Glomerular visceral epithelial cell (primary cell): Measurements from ENCODE around the gene RMDN3.

ENCODE experiments used
- DNase-seq: peaks from one replicate; pipeline ENCODE4 v3.0.0-alpha.2; 2016; ENCODE audit errors: extremely low spot score

Gene RMDN3, protein sequence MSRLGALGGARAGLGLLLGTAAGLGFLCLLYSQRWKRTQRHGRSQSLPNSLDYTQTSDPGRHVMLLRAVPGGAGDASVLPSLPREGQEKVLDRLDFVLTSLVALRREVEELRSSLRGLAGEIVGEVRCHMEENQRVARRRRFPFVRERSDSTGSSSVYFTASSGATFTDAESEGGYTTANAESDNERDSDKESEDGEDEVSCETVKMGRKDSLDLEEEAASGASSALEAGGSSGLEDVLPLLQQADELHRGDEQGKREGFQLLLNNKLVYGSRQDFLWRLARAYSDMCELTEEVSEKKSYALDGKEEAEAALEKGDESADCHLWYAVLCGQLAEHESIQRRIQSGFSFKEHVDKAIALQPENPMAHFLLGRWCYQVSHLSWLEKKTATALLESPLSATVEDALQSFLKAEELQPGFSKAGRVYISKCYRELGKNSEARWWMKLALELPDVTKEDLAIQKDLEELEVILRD

DNA sequence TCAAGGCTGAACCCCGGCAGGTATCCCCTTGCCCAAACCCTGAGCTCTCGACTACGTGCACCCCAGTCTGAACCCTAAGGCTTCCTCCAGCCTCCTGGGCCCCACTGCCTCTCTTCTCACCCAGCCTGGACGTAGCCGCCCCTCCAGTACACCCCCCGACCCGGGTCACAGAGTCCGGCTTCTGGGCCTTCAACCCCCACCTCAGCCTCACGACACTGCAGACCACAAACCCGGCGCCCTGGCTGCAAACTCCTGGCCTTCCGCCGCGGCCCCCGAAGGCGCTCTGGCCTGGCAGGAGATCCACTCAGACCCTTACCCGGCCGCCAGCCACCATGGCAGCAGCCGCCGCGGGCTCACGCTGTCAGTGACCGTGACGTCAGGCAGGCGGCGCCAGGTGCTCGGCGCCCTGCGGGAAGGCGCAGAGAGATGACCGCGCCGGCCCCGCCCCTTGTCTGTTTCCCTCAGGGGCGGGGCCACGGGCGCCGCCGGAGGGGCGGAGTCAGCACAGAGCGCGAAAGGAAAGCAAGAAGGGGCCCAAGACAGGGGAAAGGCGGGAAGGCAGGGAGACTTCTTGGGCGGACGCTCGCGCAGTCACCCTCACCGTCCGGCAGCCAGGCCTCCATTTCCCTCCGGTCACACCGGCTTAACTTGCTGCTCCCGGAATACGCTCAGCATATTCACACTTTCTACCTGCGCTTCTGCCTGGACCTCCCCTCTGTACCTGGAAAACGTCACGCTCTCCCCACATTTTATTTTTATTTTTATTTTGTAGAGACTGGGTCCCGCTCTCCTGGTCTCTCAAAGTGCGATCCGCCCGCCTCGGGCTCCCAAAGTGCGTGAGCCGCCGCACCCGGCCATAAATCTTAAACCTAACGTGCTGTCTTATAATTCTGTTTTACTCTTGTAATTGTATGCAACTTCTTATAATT, at the start of gene RMDN3:
Gene RMDN3, minus strand, starts transcription at position 372 of the 929 bp plus-strand sequence. CDS start 471 bp downstream, outside the sequence.
- peak; percentile 95 for DNase-seq

DNA sequence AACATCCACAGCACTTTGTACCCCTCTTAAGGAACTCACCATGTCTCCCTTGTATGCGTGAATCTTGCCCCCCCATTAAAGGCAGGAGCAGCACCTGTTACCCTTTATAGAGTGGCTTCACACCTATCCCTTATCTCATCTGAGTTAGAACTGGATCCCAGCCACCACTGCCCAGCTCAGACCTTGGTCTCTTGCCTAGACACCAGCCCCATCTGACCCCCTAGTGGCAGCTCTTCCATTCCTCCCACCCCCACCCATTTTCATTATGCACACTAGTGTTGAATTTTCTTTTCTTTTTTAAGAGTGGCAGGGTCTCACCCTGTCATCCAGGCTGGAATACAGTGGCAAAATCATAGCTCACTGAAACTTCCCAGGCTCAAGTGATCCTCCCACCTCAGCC, 48.6 kb upstream of the RMDN3 start:
- no peak for DNase-seq

DNA sequence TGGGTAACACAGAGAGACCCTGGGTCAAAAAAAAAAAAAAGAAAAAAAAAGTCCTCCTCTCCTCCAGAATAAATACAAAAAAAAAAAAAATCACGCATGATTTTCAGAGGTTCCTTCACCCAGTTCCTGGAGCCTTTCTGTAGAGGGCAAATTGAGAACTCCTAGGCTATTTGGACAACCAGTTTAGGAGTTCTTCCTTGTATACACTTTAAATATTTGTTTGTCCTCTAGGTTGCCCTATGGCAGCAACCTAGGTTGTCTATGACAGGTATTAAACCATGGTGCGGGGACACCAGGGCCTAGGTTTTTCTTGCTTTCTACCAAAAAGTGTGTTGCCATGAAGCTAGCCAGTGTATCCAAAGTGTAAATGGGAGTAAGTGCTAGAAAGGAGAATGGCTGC, 48.0 kb upstream of the RMDN3 start:
- DNase-seq: no peak

DNA sequence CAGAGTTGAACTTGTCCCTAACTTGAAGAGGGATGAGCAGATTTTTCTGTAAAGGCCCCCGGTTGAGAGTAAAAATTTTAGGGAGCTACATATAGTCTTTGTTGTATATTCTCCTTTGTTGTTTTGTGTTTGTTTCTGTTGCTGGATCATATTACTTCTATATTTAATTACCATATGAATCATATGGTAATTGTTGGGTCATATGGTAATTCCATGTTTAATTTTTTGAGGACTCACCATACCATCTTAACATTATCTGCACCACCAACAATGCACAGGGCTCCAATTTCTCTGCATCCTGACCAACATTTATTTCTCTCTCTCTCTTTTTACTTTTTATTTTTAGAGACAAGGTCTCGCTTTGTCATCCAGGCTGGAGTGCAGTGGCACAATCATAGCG, 44.5 kb upstream of the RMDN3 start:
- DNase-seq: no peak

DNA sequence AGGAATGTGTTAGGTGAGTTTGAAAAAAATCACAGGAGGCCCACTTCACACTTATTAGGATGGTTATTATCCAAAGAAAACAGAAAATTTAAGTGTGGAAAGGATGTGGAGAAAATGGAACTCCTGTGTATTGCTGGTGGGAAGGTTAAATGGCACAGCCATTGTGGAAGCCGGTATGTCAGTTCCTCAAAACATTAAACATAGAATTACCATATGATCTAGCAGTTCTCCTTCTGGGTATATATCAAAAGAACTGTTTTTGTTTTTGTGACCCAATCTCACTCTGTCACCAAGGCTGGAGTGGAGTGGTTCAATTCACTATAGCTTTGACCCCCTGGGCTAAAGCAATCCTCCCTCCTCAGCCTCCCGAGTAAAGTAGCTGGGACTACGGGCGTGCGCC, 41.5 kb upstream of the RMDN3 start:
- no peak for DNase-seq

DNA sequence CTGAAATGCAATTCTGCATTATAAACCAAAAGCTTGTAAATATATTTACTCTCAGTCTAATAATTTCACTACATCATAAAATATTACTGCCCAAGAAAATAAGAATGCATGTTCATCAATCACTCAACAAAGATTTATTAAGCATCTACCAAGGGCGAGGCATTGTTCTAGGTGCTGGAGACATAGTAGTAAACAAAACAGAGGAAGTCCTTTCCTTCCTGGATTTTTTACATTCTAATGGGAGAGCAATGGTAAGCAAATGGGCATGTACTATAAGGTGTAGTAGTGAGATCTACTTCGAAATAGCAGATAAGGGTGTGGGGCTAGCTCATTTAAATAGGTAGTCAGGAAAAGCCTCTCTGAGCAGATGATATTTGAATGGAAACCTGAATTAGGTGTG, 41.0 kb upstream of the RMDN3 start:
- no peak for DNase-seq

DNA sequence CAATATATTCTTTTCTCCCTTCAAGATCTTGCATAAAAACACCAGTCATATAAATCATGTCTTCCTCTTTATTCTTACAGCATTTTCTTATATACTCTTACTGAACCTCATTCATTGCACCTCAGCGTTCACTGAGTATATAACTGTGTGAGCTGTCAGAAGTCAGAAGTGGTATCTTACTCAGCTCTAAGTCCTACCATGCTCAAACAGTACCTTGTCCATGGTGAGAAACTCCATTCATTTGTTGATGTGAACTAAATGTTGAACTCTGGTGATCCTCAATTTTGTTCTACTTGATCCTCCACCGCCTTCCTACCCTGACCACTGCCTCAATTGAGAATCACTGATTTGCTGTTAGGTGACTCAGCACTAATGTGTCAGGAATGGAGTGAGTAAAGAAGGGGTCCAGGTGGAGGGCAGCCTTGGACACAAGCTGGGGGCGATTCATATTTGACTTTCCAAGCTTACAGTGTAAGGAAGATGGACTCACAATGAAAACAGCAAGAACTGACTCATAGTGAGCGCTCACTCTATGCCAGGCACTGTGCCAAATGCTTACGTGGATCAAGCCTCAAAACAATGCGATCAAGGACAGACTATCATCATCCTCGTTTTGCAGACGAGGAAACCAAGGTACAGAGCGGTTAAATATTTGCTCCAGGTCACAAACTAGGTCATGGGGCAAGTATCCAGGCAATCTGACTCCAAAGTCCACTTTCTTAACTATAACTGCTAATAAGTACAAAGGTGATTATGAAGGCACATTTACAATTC, 38.3 kb upstream of the RMDN3 start:
- peak; percentile 92 for DNase-seq

DNA sequence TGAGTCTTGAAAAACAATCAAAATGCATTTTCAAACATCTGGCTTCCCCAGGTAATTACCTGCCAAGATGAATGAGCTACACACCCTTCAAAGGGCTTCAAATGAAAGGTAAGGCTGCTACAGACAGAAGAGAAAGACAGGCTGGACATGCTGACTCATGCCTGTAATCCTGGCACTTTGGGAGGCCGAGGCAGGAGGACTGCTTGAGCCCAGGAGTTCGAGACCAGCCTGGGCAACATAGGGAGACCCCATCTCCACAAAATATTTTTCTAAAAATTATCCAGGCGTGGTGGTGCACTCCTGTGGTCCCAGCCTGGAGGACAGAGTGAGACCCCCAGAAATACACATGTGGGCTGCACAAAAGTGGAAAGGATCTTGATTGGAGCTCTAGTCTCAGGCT, 37.3 kb upstream of the RMDN3 start:
- no peak for DNase-seq

DNA sequence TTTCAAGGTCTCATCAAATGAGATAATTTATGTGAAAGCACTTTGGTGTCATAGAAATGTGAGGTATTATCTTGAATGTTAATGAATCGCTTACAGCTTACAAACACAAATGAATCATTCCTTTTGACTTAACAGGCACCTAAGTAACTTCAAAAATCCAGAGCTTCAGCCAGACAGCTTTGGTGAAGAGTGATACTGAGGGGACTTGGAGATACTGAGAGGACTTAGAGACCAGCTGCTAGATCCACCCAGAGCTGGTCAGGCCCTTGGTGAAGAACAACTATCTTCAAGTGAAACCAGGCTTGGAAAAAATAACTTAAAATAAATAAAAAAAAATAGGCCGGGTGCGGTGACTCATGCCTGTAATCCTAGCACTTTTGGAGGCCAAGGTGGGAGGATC, 35.7 kb upstream of the RMDN3 start:
- no peak for DNase-seq

DNA sequence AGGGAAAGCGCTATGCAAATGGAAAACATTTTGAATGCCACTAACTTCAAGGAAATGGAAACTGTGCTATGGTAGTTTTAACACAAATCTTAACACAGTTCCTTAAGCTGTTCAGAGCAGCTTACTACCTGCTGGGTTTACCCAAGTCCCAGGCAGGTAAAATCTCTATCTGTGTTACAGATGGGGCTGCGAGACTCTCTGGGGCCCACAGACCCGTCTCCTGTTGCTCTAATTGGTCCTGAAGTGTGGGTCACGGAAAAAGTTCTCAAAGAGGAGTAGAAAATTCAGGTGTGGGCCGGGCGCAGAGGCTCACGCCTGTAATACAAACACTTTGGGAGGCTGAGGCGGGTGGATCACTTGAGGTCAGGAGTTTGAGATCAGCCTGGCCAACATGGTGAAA, 34.9 kb upstream of the RMDN3 start:
- no peak for DNase-seq

DNA sequence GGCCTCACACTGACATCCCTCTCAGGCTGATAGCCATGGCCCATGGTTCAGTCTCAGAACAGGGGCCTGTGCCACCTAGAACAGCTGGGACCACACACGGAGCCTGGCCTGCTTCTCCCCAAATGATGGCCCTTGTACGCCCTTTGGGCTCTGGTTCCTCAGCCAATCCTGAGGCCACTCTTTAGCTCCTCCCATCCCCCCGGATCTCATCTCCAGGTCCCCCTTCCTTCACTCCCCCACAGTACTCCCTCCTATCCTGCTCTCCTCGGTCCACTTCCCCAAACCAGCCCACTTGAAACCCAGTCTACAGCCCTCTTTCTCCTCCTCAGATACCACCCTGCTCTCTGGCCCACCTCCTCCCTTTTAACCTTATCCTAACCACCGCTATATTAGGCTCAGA, 34.1 kb upstream of the RMDN3 start:
- DNase-seq: no peak

DNA sequence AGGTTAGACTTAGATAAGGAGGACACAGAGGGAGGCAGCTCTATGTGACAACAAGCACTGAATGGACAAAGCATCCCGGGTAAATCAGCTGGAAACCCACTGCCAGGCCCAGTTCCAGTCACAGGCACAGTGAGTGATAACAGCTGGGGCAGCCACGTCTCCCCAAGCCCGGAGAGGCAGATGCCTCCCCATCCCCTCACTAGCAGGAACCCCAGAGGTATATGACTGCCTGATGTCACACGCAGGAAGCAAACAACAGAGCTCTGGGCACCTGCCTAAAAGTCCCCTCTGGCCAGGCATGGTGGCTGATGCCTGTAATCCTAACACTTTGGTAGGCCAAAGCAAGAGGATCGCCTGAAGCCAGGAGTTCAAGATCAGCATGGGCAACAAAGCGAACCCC, 32.9 kb upstream of the RMDN3 start:
- DNase-seq: no peak

DNA sequence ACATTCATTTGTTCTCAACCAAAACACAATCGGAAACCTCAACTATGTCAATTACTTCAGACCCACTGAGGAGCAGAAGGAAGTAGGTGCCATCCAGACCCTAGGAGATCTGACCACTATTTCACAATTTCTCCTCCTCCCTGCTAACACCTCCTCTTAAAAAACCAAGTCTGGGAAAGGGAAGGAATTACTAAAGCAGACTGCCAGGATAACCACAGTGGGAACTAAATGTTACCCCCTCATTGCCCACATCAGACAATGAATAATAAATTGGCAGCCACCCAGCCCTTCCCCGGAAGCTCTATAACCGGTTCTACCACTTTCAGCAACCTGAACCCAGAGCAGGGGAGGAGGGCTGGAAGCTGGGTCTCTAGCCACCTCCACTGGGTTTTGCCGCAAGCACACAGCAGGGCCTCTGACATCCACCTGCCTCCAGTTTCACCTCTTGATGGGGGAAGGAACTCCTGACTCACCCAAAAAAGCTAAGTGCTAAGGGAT, 32.3 kb upstream of the RMDN3 start:
- peak; percentile 99 for DNase-seq

DNA sequence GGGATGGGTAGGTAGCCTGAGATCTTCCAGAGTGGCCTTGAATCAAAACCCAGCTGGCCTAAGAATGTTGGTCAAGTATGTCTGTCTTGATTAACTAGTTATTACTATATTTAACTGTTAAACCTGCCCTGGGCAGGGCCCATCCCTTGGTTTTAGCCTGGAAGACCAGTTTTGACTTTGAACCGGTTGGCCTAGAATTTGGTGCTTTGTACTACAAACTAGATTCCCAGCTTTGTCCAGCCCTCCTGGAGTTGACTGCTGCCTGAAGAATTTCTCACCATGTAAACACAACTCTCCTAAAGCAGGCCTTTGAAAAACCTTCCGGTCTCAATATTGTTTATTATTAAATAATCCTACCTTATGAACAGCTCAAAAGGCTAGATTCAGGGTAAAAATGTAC, 30.8 kb upstream of the RMDN3 start:
- DNase-seq: no peak

DNA sequence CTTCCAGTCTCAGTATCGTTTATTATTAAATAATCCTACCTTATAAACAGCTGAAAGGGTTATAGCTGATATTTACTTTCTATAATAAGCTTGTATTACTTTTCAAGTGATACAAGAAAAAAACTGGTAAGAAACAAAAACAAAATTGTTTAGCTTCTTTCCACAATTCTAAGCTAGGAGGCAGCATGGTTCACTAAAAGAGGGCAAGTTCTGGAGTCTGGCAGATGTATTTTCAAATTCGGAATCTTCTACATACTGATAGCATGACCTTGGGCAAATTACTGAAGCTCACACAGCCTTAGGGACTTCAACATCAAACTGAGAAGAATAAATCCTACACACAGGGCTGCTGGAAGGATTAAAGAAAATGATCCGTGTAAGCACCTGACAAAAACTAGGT, 30.1 kb upstream of the RMDN3 start:
- DNase-seq: no peak

DNA sequence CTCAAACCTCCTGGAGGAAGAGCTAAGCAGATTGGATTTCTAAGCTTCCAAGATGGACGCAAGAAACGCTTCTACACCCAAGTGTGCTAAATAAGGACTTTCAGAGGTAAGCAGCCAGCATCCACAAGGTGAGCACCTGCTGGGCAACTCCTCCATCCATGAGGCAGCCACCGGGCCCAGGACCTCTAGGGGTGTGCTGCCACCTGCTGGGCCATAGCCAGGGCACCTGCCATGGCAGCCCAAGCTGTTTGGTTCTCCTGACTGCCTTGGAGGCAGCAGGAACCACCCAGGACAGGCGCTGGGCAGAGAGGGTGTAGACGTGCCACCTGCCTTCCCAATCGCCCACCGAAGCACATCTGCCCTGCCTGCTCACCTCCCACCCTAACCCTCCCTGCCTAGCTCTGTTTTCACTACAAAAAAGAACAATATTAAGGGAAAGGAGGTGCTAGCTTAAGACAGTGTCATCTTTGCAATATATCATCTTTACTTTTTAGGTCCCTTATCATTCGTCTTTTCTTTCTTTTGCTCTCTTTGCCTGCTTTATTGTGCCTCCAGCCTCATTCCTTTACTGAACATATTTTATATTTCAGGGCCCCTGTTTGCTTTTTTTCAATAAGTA, 27.7 kb upstream of the RMDN3 start:
- DNase-seq: peak; percentile 76

DNA sequence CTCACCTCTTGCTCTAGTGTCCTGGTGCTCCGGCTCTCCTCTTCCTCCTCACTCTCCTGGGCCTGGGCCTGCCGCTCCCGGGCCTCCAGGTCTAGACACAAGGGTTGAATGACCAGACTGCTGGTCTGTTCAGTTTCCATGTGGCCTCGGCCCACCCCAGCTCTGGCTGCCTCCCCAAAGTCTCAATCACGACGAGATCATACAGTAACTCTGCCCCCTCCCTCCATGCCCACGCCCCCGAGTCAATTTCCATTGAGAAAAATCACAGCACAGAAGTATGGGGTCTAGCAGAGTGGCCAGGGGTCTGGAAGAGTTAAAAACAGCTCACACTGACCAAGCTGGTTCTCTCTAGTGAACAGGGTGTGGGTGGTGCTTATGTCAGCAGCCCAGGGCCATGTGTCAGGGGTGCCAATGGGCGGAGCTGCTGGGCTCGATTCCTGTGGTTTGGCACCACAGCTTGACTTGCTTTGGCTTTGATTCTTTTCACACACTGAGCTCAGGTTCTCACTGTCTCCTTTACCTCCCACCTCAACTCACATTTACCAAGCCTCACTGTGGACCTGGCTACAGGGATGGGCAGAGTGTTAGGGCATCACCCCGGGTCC, 21.6 kb upstream of the RMDN3 start:
- peak; percentile 89 for DNase-seq

DNA sequence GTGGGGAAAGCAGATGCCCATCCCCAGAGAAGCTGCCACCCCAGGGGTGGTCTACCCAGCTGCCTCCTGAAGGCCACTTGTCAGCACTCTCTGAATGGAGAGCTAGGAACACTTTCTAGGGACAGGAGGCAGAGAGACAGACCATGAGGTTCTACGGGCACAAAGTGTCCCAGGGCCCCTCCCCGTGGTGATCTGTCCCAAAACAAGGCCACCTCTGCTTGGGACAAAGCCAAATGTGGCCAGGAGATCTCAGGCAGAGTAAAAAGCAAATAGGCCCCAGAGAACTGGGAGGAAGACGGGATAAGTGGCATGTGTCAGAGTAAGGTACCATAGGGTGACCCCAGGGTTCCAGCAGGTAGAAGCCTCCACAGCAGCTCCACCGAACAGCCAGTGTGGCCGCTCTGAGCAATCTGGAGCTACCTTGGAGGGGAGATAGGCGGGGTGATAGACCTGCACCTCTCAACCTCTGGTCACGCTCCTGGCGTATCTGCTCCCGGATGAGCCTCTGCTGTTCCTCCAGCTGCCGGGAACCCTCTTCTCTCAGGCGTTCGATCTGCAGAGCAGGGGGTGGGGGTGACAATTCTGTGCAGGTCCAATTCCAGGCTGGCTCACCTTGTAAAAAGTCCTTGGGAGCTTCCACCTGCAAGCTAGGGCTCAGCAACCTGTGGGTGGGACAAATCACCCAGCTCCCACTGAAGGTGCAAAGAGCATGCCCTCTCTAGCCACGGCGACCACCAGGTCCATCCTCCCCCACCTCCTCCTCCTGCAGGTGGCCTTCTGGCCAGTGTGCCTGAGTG, 20.9 kb upstream of the RMDN3 start:
- DNase-seq: no peak

DNA sequence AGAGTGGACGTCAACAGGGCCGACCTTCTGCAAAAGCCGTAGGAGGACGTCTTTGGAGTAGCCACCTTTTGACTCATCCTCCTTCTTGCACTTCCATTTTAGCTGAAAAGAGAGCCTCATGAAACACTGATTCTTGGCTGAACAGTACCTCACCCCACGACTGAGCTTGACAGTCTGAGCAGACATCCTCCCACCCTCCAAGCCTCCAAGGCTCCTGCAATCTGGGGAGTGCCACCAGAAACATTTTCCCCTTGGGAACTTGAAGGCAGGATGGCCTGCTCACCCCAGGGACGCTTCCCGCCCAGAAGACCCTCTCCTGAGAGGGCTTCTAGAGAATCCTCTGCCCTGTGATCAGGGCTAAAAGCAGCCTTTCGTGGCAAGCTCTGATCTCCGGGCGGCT, 20.0 kb upstream of the RMDN3 start:
- DNase-seq: no peak

DNA sequence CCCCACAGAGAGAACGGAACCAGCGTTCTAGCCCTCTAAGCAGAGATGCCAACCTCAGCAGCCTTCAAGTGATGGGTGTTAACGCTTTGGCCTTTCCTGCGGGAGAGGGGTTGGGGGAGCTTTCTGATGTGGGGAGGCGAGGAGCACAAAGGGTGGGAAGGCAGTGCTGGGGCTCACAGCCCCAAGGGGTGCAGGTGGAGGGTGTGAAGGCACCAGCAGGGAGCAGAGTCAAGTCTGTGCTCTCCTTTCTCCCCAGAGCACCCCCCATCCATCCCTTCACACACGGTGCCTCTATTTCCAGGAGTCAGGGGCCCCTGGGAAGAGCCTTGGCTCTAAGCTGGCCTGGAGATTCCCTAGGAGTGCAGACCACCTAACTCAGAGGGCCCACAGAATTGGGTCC, 18.8 kb upstream of the RMDN3 start:
- DNase-seq: no peak
